ENCODE data around the gene NAA80.

- TF ChIP-seq CTCF (IDR thresholded peaks at IDR 0.05) (no peak), CHD4 (IDR thresholded peaks at IDR 0.05; ENCODE audit: borderline replicate concordance) (no peak), POLR2AphosphoS2 (conservative IDR thresholded peaks at IDR 0.05; ENCODE audit: low read length) (no peak), POLR2A (IDR thresholded peaks at IDR 0.05; ENCODE audit: low read length) (no peak), RFX5 (IDR thresholded peaks at IDR 0.05) (no peak), ATOH8 (CRISPR knock-in tag; IDR thresholded peaks at IDR 0.05; ENCODE audit: low read depth) (no peak), BHLHE40 (IDR thresholded peaks at IDR 0.05; ENCODE audit: low read depth, low read length) (no peak), MYC (IDR thresholded peaks at IDR 0.05; ENCODE audit: borderline replicate concordance, low read length) (no peak), NFE2L2 (conservative IDR thresholded peaks at IDR 0.05; ENCODE audit: low read length) (no peak)
Measured at GRCh38 chr3:50268276-50268675, 30.9 kb downstream of the NAA80 start.

All from A549 (cell line).